ENCODE results near the gene NCOA1. TPM values are rescaled to one million over a fixed set of nuclear protein-coding genes. Genes with fewer than 3 reads are reported as not detected.

Gene NCOA1
- total RNA-seq, 1 experiment from 2014 or later = 27.5 TPM

GRCh38 chr2:24638568-24638967, 147.5 kb downstream of the NCOA1 start:
- ChIA-PET CTCF (no interaction called here), POLR2A (ENCODE audit: low non-redundant PET) (no interaction called here)
- H3K27ac ChIP-seq (ENCODE audit: low read depth, low read length, poor library complexity, severe bottlenecking) = no peak overlapping the region
- no peaks in the 10 kb centered on the region for H3K9me3 ChIP-seq (ENCODE audit: low read depth, low read length, poor library complexity, severe bottlenecking)
- TF ChIP-seq CTCF (conservative IDR thresholded peaks at IDR 0.05; ENCODE audit: low read depth, low read length) = no peak
- no peak for TF ChIP-seq EZH2 (IDR thresholded peaks at IDR 0.05; ENCODE audit: borderline replicate concordance, low read depth, low read length, poor library complexity, severe bottlenecking)
- H3K36me3 ChIP-seq (ENCODE audit: insufficient read depth, low read length, poor library complexity, severe bottlenecking) = no peaks in the 10 kb centered on the region
- no peak overlapping the region for H3K4me3 ChIP-seq (ENCODE audit: low read depth, low read length, poor library complexity, severe bottlenecking)
- no peak for DNase-seq (ENCODE audit: low spot score)
- no peaks in the 10 kb centered on the region for H3K27me3 ChIP-seq (replicated peaks; ENCODE audit: insufficient read depth, low read depth, low read length, poor library complexity)
- BruUV-seq (replicated peaks) = no TSS peak
- no peaks in the 10 kb centered on the region for H3K4me1 ChIP-seq (ENCODE audit: insufficient read depth, low read length, poor library complexity, severe bottlenecking)
- intact Hi-C loops (cut with micrococcal nuclease; ENCODE audit: unreplicated experiment) = no loop called here

DNA sequence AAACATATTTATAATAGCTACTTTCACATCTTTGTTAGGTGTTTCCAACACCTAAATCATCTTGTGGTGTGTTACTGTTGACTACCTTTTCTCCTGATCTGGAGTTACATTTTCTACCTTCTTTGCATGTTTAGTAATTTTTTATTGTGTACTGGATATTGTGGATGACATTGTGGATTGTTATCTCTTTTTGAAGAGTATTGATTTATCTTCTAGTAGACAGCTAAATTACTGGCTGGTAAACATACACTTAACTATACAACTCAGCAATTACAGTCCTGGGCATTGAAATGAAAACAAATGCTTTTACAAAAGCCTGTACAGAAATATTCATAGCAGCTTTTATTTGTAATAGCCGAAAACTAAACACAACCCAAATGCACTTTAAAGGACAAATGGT, 151.3 kb downstream of the NCOA1 start:
- H3K4me3 ChIP-seq (ENCODE audit: low read depth, low read length, poor library complexity, severe bottlenecking) = no peak overlapping the region
- TF ChIP-seq CTCF (conservative IDR thresholded peaks at IDR 0.05; ENCODE audit: low read depth, low read length) = no peak
- POLR2A ChIA-PET (ENCODE audit: low non-redundant PET) = interaction anchor here (0.7 kb wide), 1 partner anchor 263 kb away, joined by 5 read pairs; no protein-coding TSS in a partner anchor
- CTCF ChIA-PET = no interaction called here
- intact Hi-C loops (cut with micrococcal nuclease; ENCODE audit: unreplicated experiment) = no loop called here
- no peaks in the 10 kb centered on the region for H3K4me1 ChIP-seq (ENCODE audit: insufficient read depth, low read length, poor library complexity, severe bottlenecking)
- H3K27ac ChIP-seq (ENCODE audit: low read depth, low read length, poor library complexity, severe bottlenecking) = no peak overlapping the region
- no TSS peak for BruUV-seq (replicated peaks)
- H3K36me3 ChIP-seq (ENCODE audit: insufficient read depth, low read length, poor library complexity, severe bottlenecking) = no peaks in the 10 kb centered on the region
- no peaks in the 10 kb centered on the region for H3K9me3 ChIP-seq (ENCODE audit: low read depth, low read length, poor library complexity, severe bottlenecking)
- DNase-seq (ENCODE audit: low spot score) = no peak
- no peaks in the 10 kb centered on the region for H3K27me3 ChIP-seq (replicated peaks; ENCODE audit: insufficient read depth, low read depth, low read length, poor library complexity)

GRCh38 chr2:24643051-24643450, 152.0 kb downstream of the NCOA1 start:
- ChIA-PET POLR2A (ENCODE audit: low non-redundant PET) (no interaction called here), CTCF (no interaction called here)
- H3K4me1 ChIP-seq (ENCODE audit: insufficient read depth, low read length, poor library complexity, severe bottlenecking) = no peaks in the 10 kb centered on the region
- no peak for TF ChIP-seq CTCF (conservative IDR thresholded peaks at IDR 0.05; ENCODE audit: low read depth, low read length)
- no peak for TF ChIP-seq EZH2 (IDR thresholded peaks at IDR 0.05; ENCODE audit: borderline replicate concordance, low read depth, low read length, poor library complexity, severe bottlenecking)
- H3K27ac ChIP-seq (ENCODE audit: low read depth, low read length, poor library complexity, severe bottlenecking) = no peak overlapping the region
- no peaks in the 10 kb centered on the region for H3K9me3 ChIP-seq (ENCODE audit: low read depth, low read length, poor library complexity, severe bottlenecking)
- DNase-seq (ENCODE audit: low spot score) = no peak
- no peaks in the 10 kb centered on the region for H3K27me3 ChIP-seq (replicated peaks; ENCODE audit: insufficient read depth, low read depth, low read length, poor library complexity)
- intact Hi-C loops (cut with micrococcal nuclease; ENCODE audit: unreplicated experiment) = no loop called here
- BruUV-seq (replicated peaks) = no TSS peak
- no peaks in the 10 kb centered on the region for H3K36me3 ChIP-seq (ENCODE audit: insufficient read depth, low read length, poor library complexity, severe bottlenecking)
- H3K4me3 ChIP-seq (ENCODE audit: low read depth, low read length, poor library complexity, severe bottlenecking) = no peak overlapping the region

All from A673 (cell line).